Epithelial cell of esophagus (primary cell): ENCODE data around the gene APC2.

Source experiments
- DNase-seq: peaks from one replicate; pipeline ENCODE4 v3.0.0; 2010; ENCODE audit warnings: low read depth
- H3K4me3 ChIP-seq: 2 replicates; pipeline ENCODE4 v1.5.1; 2011; ENCODE audit warnings: mild to moderate bottlenecking, low read length, control low read depth
- TF ChIP-seq, protein P1 (sequence below): IDR thresholded peaks from 2 replicates; pipeline ENCODE4 v1.5.1; 2011; ENCODE audit warnings: low read depth, mild to moderate bottlenecking, low read length, control low read depth, inconsistent platforms; ENCODE audit not compliant: insufficient read depth; ENCODE audit errors: missing control alignments

The APC2 gene, protein sequence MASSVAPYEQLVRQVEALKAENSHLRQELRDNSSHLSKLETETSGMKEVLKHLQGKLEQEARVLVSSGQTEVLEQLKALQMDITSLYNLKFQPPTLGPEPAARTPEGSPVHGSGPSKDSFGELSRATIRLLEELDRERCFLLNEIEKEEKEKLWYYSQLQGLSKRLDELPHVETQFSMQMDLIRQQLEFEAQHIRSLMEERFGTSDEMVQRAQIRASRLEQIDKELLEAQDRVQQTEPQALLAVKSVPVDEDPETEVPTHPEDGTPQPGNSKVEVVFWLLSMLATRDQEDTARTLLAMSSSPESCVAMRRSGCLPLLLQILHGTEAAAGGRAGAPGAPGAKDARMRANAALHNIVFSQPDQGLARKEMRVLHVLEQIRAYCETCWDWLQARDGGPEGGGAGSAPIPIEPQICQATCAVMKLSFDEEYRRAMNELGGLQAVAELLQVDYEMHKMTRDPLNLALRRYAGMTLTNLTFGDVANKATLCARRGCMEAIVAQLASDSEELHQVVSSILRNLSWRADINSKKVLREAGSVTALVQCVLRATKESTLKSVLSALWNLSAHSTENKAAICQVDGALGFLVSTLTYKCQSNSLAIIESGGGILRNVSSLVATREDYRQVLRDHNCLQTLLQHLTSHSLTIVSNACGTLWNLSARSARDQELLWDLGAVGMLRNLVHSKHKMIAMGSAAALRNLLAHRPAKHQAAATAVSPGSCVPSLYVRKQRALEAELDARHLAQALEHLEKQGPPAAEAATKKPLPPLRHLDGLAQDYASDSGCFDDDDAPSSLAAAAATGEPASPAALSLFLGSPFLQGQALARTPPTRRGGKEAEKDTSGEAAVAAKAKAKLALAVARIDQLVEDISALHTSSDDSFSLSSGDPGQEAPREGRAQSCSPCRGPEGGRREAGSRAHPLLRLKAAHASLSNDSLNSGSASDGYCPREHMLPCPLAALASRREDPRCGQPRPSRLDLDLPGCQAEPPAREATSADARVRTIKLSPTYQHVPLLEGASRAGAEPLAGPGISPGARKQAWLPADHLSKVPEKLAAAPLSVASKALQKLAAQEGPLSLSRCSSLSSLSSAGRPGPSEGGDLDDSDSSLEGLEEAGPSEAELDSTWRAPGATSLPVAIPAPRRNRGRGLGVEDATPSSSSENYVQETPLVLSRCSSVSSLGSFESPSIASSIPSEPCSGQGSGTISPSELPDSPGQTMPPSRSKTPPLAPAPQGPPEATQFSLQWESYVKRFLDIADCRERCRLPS (N-terminal part only)

DNA sequence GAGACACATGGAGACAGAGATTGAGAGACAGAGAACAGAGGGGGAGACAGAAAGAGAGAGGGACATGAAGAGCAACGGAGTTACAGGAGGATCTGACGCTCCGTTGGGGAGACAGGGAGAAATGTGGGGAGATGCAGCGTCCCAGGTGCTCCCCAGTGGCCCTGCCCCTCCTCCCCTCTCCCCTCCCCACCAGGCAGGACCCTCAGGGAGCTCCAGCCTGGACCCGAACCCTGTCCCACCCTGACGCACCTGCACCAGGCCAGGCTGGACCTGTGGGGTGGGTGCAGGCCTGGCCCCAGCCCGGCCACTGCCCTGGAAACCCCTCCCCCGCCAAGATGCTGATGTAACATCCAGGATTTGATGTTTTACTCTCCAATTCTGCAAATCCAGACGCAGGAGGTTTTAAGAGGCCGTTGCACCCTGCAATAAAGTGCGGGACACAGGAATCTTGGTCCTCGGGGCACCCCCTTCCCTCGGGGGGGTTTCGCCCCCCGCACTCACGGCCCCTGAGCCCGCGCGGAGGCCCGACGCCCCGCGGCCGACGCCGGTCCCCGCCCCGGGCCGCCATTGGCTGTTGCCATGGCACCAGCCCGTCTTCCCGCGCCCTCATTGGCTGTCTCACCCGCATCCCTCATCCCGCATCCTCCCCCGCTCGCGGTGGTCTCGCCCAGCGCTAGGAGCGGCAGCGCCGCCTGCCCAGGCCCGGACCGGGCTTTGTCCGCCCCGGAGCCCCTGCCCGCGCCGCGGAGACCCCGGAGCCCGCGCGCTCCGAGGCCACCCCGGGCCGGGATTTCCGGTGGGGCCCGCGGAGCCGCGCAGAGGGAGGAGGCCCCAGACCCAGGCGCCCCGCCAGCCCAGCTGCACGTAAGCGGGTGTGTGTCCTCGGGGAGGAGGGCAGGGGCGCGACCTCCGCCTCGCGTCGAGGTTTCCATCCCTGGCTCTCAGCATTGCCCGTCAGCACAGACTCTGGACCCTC is at the start of gene APC2:
APC2 (plus strand) TSS at position 655 of the 976 bp plus-strand sequence. CDS start 2,881 bp downstream, outside the sequence.
- H3K4me3 ChIP-seq: no peak within 1 kb of the TSS
- TF ChIP-seq, protein P1, sequence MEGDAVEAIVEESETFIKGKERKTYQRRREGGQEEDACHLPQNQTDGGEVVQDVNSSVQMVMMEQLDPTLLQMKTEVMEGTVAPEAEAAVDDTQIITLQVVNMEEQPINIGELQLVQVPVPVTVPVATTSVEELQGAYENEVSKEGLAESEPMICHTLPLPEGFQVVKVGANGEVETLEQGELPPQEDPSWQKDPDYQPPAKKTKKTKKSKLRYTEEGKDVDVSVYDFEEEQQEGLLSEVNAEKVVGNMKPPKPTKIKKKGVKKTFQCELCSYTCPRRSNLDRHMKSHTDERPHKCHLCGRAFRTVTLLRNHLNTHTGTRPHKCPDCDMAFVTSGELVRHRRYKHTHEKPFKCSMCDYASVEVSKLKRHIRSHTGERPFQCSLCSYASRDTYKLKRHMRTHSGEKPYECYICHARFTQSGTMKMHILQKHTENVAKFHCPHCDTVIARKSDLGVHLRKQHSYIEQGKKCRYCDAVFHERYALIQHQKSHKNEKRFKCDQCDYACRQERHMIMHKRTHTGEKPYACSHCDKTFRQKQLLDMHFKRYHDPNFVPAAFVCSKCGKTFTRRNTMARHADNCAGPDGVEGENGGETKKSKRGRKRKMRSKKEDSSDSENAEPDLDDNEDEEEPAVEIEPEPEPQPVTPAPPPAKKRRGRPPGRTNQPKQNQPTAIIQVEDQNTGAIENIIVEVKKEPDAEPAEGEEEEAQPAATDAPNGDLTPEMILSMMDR: no peak
- no peak for DNase-seq

DNA sequence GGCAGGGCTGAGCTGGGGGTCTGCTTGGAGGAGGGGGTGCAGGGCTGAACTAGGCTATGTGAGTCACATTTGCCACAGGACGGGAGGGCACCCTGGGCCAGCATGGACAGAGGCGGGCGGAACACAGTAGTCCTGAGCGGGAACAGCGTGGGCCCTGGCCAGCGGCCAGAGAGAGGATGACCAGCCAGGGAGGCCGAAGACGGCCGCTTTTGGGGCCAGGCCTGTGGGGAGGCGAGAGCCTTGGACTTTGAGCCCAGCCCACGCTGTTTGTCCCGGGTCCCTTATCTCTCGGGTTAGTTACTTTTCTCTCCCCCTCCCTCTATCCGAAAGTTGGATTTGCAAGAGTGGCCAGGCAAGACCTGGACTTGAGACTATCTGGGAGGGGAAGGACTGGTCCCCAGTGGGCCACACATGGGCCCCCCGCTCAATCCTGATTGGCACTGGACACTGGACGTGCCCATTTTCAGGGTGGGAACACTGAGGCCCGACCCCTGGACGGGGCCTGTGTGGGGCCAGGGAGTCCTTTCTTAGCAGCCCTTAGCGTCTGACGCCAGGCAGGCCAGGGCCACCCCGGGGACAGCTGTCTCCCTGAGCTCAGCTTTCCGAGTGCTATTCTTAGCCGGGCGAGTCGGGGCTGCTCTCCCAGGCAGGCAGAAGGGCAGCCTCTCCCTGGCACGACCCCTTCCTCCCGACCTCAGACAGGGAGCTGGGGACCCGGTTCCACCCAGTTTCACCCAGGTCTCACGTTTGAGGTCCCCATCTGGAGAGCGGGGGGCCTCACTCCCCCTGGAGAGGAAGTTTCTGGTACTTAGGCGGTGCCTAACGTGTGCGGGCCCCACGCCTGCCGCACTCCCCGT is 49.4 kb upstream of the APC2 start:
- peak overlapping the region; percentile 61 for H3K4me3 ChIP-seq
- DNase-seq: no peak
- TF ChIP-seq, protein P1: no peak

DNA sequence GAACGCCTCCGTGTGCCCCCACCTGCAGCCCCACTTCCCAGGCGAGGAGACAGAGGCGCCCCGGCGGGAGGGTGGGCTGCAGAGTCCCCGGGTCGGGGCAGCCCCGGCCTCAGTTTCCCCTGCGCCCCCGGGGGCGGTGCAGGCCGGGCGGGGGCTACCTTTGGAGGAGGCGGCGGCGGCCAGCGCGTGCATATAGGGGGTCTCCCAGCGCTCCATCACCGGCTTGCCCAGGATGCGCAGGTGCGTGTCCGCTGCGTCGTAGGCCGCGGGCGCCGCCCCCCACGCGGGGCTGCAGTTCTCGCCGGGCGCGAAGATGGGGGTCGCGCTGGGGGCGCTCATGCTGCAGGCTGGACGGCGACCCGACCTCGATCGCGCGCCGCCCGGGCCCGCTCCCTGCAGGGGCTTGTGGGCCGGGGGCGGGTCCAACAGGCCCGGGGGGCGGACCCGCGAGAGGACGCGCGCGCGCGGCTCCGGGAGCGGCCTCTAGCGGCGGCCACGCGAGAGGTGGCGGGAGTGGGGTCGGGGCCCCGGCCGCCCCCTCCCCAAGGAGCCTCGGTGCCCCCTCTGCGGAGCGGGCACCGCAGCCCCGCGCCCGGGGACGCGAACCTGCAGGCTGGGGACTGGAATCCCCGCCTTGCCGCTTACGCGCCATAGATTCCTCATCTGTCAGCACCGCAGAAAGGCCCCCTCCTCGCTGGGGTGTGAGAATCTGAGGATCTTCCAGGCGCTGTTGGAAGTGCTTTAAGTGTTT is 48.6 kb upstream of the APC2 start, which contains the start of gene GAMT:
GAMT (minus strand) TSS at position 405 of the 751 bp plus-strand sequence; CDS start at position 339, 66 bp downstream.
- TF ChIP-seq, protein P1: no peak
- no peak for DNase-seq
- peak within 1 kb of the TSS; percentile 61 for H3K4me3 ChIP-seq

DNA sequence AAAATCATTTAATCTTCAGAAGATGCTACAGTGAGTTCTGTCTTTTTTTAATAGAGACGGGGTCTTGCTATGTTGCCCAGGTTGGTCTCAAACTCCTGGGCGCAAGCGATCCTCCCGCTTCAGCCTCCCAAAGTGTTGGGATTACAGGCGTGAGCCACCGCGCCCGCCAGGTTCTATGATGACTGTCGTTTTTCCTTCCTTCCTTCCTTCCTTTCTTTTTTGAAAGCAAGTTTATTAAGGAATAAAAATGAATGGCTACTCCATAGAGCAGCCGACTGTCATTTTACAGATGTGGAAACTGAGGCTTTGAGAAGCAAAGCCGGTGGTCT is 48.1 kb upstream of the APC2 start:
- TF ChIP-seq, protein P1: no peak
- H3K4me3 ChIP-seq: no peak overlapping the region
- DNase-seq: no peak

DNA sequence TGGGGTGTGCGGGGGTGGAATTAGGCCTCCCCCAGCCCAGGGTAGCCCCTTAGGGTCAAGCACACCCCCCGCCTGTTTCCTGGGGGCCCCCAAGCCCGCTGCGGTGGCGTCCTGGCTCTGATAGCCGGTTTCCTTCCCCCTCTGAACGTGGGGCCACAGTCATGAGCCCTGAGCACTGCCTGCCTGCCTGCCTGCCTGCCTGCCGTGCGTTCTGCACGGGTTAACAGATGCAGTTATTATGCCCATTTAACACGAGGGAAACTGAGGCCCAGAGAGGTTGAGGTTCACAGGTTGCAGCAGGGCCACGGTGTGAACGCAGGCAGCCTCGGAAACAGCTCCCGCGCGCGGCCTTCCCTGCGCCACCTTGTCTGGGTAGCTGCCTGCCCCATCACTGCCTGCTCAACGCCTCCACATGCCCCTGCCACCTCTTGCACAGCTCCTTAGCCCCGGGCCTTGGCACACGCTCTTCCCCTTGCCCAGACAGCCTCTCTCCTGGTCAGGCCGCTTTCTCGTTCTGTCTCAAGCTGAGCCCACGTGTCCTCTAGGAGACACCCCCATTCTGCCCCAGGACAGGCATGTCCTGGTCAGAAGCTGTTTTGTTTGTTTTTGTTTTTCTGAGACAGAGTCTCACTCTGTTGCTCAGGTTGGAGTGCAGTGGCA is 47.4 kb upstream of the APC2 start:
- peak overlapping the region; percentile 2 for H3K4me3 ChIP-seq
- TF ChIP-seq, protein P1: no peak
- peak; percentile 92 for DNase-seq
